Breast epithelium (tissue), 3 donors: ENCODE measurements around the gene DPRX.

Experiments
- POLR2A ChIP-seq: fragments of 450-650 bp; IDR thresholded peaks from one replicate; pipeline ENCODE4 v1.6.1; 2016; ENCODE audit warnings: antibody characterized with exemption, mild to moderate bottlenecking, moderate library complexity
- POLR2AphosphoS5 ChIP-seq, 3 donors: sonication (generic); formaldehyde crosslinking; IDR thresholded peaks; one replicate each; pipeline ENCODE4 v1.6.1; 2017; ENCODE audit warnings: antibody characterized with exemption in 3 of 3

DNA sequence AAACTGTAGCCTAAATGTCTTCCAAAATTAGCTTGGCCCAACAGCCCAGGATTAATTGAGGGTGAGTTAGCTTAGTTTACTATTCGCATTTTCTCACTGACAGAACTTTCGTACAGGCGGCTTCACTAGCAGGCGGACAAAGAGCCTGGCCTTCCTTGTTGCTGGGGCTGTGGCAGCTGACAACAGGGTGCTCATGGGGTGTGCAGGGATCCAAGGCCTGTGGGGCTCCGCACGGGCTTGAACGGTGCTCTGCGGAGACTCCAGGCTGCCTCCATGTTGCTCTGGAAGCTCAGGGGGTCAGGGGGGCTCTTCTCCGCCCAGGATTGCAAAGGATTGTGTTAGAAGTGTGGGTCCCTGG lies 36.3 kb upstream of the DPRX start:
- no peak for TF ChIP-seq POLR2AphosphoS5 (IDR thresholded peaks at IDR 0.05)
- TF ChIP-seq POLR2A = no peak
